HepG2 (cell line): ENCODE measurements around the gene SHISA4. TPM values are rescaled to one million over a fixed set of nuclear protein-coding genes. Genes with fewer than 3 reads are reported as not detected.

Experiments used
- ATF1 ChIP-seq: IDR thresholded peaks from 2 replicates; pipeline ENCODE4 v1.6.1; 2016; ENCODE audit warnings: mild to moderate bottlenecking, control low read depth
- CREB1 ChIP-seq, 2 experiments: fragments of 450-650 bp in 1 of 2; IDR thresholded peaks; 2 replicates each; pipeline ENCODE4 v1.6.1; 2016 to 2017; ENCODE audit warnings: control low read depth in 1 of 2, mild to moderate bottlenecking in 1 of 2, missing compliant biosample characterization in 1 of 2, missing genetic modification characterization in 1 of 2
- FLYWCH1 ChIP-seq: sonication (generic); formaldehyde crosslinking; IDR thresholded peaks from 2 replicates; pipeline ENCODE4 v1.8.1; 2023; ENCODE audit warnings: mild to moderate bottlenecking, missing genetic modification reagents
- GATAD1 ChIP-seq: IDR thresholded peaks from 2 replicates; pipeline ENCODE4 v1.6.1; 2016; ENCODE audit warnings: missing genetic modification reagents, missing compliant biosample characterization
- ISL2 ChIP-seq: sonication (generic); formaldehyde crosslinking; IDR thresholded peaks from 2 replicates; pipeline ENCODE4 v1.5.0; 2020; ENCODE audit warnings: missing genetic modification reagents
- PHF20 ChIP-seq: sonication (generic); formaldehyde crosslinking; IDR thresholded peaks from 2 replicates; pipeline ENCODE4 v1.5.0; 2020; ENCODE audit warnings: mild to moderate bottlenecking, missing genetic modification reagents
- RXRB ChIP-seq: IDR thresholded peaks from 2 replicates; pipeline ENCODE4 v1.6.1; 2016; ENCODE audit warnings: borderline replicate concordance, missing genetic modification reagents, missing compliant biosample characterization
- SMAD3 ChIP-seq: sonication (generic); formaldehyde crosslinking; IDR thresholded peaks from 2 replicates; pipeline ENCODE4 v1.4.0; 2020; ENCODE audit warnings: missing genetic modification reagents
- SNAPC2 ChIP-seq: sonication (generic); formaldehyde crosslinking; IDR thresholded peaks from 2 replicates; pipeline ENCODE4 v1.8.1; 2022; ENCODE audit warnings: mild to moderate bottlenecking, missing genetic modification reagents
- ZNF124 ChIP-seq: sonication (generic); formaldehyde crosslinking; IDR thresholded peaks from 2 replicates; pipeline ENCODE4 v1.4.0; 2020; ENCODE audit warnings: missing genetic modification reagents
- ZNF24 ChIP-seq: fragments of 450-650 bp; IDR thresholded peaks from 2 replicates; pipeline ENCODE4 v1.6.1; 2017; ENCODE audit warnings: antibody characterized with exemption, mild to moderate bottlenecking
- ZNF335 ChIP-seq: sonication (generic); formaldehyde crosslinking; IDR thresholded peaks from 2 replicates; pipeline ENCODE4 v1.4.0; 2020; ENCODE audit warnings: missing genetic modification reagents
- ZNF33B ChIP-seq: sonication (generic); formaldehyde crosslinking; IDR thresholded peaks from 2 replicates; pipeline ENCODE4 v1.5.1; 2020; ENCODE audit warnings: mild to moderate bottlenecking, missing genetic modification reagents
- ZNF34 ChIP-seq: sonication (generic); formaldehyde crosslinking; IDR thresholded peaks from 2 replicates; pipeline ENCODE4 v1.4.0; 2020; ENCODE audit warnings: mild to moderate bottlenecking, missing genetic modification reagents, borderline replicate concordance
- polyA plus RNA-seq, 8 experiments: library from polyadenylated mRNA; depleted of rRNA in 3 of 8; stranded (reverse) in 7 of 8; unstranded in 1 of 8; fragments of >200 nt; fragmentation: Illumina TruSeq in 4 of 8; extraction: Trizol in 4 of 8; gene quantifications; 2 replicates each; pipeline versions ENCODE4 v1.2.1 to v1.2.3, GENCODE V29; 2011 to 2016; ENCODE audit warnings: low read depth in 4 of 8, missing spikeins in 1 of 8, mixed read lengths in 1 of 8; ENCODE audit not compliant: insufficient read depth in 1 of 8
- total RNA-seq, 5 experiments: library from RNA; depleted of rRNA; stranded (reverse); fragments of >200 nt; fragmentation: Illumina TruSeq; extraction: Trizol; gene quantifications; 2 replicates each; pipeline ENCODE4 v1.2.3, GENCODE V29; 2016; ENCODE audit warnings: low read depth in 1 of 5
- TF ChIP-seq, protein P1 (sequence below): sonication (generic); formaldehyde crosslinking; IDR thresholded peaks from 2 replicates; pipeline ENCODE4 v1.5.1; 2020; ENCODE audit warnings: missing genetic modification reagents, mild to moderate bottlenecking, borderline replicate concordance
- TF ChIP-seq, protein P2 (sequence below): IDR thresholded peaks from 2 replicates; pipeline ENCODE4 v1.6.1; 2018; ENCODE audit warnings: missing genetic modification reagents, mild to moderate bottlenecking, missing compliant biosample characterization
- TF ChIP-seq, protein P3 (sequence below): IDR thresholded peaks from 2 replicates; pipeline ENCODE4 v1.6.1; 2016
- TF ChIP-seq, protein P4 (sequence below): sonication (generic); formaldehyde crosslinking; IDR thresholded peaks from 2 replicates; pipeline ENCODE4 v1.9.0; 2021; ENCODE audit warnings: missing genetic modification reagents, mild to moderate bottlenecking, borderline replicate concordance
- TF ChIP-seq, protein P5 (sequence below): sonication (generic); formaldehyde crosslinking; IDR thresholded peaks from 2 replicates; pipeline ENCODE4 v1.4.0; 2020; ENCODE audit warnings: missing genetic modification reagents

The SHISA4 gene
- total and polyA plus RNA-seq, 2 of the 13 experiments (the other 11 are each of a cell fraction or from before 2014, with no cell fraction given): 0.51 to 1.0 TPM

DNA sequence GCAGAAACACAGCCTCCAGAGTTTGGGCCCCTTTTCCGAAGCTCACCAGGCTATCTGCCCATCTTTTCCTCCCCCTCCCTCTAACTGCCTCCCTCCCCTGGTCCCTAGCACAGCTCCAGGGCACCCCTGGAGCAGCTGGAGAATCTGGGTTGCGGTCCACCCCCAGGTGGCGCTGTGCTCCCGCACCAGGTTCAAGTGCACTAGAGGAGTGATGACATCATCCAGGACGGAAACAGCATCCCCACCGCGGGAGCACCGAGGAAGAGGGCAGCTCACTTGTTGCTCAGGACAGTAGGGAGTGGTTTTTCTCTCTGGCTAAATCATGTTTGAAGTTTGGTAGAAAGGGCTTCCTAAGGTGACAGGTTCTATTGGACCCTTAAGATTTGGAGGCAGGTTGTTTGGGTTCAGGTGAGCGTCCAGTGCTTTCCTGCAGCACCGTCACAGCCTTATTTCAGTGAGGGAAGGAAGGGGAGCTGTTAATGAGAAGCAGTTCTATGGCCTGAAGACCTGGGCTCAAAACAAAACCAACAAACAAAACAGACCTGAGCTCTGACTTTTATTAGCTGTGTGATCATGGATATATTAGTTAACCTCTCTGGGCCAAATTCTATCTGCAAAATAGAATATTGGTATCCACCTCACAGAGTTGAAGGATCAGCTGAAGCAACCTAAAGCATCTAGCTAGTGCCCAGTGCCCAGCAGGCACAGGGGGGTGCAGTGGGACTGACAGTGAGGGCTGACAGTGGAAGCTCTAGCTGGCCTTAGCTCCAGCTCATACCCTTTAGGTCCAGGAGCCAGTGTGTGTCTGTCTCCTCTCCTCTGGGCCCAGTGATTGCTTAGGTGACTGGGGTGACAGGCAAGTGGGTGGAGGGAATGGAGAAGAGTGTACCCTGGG, 7.5 kb downstream of the SHISA4 start (continued):
- TF ChIP-seq ATF1 (CRISPR knock-in tag): peak; percentile 62; the same call in 1 of the 2 replicates
- TF ChIP-seq, protein P1, sequence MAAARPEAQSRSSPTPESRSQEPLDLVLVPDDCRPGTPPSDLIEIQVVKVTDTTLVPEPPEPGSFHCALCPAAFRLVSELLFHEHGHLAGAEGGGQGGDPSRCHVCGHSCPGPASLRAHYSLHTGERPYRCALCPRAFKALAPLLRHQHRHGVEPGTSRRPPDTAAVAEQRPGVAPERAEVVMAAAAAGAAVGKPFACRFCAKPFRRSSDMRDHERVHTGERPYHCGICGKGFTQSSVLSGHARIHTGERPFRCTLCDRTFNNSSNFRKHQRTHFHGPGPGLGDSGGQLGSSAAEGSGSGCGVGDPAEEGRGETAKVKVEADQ (CRISPR knock-in tag): no peak
- TF ChIP-seq ISL2: 0 out of 2 replicates have a peak, but pooled peaks have one; percentile 25
- TF ChIP-seq ZNF34 (CRISPR knock-in tag): no peak
- TF ChIP-seq ZNF24: no peak
- no peak for TF ChIP-seq ZNF33B (CRISPR knock-in tag)
- TF ChIP-seq, protein P2, sequence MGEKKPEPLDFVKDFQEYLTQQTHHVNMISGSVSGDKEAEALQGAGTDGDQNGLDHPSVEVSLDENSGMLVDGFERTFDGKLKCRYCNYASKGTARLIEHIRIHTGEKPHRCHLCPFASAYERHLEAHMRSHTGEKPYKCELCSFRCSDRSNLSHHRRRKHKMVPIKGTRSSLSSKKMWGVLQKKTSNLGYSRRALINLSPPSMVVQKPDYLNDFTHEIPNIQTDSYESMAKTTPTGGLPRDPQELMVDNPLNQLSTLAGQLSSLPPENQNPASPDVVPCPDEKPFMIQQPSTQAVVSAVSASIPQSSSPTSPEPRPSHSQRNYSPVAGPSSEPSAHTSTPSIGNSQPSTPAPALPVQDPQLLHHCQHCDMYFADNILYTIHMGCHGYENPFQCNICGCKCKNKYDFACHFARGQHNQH: peak; percentile 49; the same call in 1 of the 2 replicates
- TF ChIP-seq SNAPC2 (CRISPR knock-in tag): no peak
- TF ChIP-seq PHF20 (CRISPR knock-in tag): no peak
- TF ChIP-seq CREB1 (IDR thresholded peaks at IDR 0.05): peak; percentile 79
- peak; percentile 76 for TF ChIP-seq CREB1 (CRISPR knock-in tag; IDR thresholded peaks at IDR 0.05)
- TF ChIP-seq RXRB (CRISPR knock-in tag): peak; percentile 36; the same call in 1 of the 2 replicates
- TF ChIP-seq SMAD3 (CRISPR knock-in tag): peak; percentile 62; the same call in 1 of the 2 replicates
- TF ChIP-seq, protein P3, sequence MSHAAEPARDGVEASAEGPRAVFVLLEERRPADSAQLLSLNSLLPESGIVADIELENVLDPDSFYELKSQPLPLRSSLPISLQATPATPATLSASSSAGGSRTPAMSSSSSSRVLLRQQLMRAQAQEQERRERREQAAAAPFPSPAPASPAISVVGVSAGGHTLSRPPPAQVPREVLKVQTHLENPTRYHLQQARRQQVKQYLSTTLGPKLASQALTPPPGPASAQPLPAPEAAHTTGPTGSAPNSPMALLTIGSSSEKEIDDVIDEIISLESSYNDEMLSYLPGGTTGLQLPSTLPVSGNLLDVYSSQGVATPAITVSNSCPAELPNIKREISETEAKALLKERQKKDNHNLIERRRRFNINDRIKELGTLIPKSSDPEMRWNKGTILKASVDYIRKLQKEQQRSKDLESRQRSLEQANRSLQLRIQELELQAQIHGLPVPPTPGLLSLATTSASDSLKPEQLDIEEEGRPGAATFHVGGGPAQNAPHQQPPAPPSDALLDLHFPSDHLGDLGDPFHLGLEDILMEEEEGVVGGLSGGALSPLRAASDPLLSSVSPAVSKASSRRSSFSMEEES: no peak
- TF ChIP-seq, protein P4, sequence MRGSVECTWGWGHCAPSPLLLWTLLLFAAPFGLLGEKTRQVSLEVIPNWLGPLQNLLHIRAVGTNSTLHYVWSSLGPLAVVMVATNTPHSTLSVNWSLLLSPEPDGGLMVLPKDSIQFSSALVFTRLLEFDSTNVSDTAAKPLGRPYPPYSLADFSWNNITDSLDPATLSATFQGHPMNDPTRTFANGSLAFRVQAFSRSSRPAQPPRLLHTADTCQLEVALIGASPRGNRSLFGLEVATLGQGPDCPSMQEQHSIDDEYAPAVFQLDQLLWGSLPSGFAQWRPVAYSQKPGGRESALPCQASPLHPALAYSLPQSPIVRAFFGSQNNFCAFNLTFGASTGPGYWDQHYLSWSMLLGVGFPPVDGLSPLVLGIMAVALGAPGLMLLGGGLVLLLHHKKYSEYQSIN (CRISPR knock-in tag): no peak
- TF ChIP-seq GATAD1: 0 out of 2 replicates have a peak, but pooled peaks have one; percentile 31
- no peak for TF ChIP-seq ZNF335 (CRISPR knock-in tag)
- no peak for TF ChIP-seq FLYWCH1 (CRISPR knock-in tag)
- no peak for TF ChIP-seq ZNF124
- TF ChIP-seq, protein P5, sequence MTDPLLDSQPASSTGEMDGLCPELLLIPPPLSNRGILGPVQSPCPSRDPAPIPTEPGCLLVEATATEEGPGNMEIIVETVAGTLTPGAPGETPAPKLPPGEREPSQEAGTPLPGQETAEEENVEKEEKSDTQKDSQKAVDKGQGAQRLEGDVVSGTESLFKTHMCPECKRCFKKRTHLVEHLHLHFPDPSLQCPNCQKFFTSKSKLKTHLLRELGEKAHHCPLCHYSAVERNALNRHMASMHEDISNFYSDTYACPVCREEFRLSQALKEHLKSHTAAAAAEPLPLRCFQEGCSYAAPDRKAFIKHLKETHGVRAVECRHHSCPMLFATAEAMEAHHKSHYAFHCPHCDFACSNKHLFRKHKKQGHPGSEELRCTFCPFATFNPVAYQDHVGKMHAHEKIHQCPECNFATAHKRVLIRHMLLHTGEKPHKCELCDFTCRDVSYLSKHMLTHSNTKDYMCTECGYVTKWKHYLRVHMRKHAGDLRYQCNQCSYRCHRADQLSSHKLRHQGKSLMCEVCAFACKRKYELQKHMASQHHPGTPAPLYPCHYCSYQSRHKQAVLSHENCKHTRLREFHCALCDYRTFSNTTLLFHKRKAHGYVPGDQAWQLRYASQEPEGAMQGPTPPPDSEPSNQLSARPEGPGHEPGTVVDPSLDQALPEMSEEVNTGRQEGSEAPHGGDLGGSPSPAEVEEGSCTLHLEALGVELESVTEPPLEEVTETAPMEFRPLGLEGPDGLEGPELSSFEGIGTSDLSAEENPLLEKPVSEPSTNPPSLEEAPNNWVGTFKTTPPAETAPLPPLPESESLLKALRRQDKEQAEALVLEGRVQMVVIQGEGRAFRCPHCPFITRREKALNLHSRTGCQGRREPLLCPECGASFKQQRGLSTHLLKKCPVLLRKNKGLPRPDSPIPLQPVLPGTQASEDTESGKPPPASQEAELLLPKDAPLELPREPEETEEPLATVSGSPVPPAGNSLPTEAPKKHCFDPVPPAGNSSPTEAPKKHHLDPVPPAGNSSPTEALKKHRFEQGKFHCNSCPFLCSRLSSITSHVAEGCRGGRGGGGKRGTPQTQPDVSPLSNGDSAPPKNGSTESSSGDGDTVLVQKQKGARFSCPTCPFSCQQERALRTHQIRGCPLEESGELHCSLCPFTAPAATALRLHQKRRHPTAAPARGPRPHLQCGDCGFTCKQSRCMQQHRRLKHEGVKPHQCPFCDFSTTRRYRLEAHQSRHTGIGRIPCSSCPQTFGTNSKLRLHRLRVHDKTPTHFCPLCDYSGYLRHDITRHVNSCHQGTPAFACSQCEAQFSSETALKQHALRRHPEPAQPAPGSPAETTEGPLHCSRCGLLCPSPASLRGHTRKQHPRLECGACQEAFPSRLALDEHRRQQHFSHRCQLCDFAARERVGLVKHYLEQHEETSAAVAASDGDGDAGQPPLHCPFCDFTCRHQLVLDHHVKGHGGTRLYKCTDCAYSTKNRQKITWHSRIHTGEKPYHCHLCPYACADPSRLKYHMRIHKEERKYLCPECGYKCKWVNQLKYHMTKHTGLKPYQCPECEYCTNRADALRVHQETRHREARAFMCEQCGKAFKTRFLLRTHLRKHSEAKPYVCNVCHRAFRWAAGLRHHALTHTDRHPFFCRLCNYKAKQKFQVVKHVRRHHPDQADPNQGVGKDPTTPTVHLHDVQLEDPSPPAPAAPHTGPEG: no peak
